Measurements from ENCODE around the gene NUMBL.

GRCh38 chr19:40671404-40671803 is 19.0 kb downstream of the NUMBL start:
- no peak for TF ChIP-seq CTCF (IDR thresholded peaks at IDR 0.05 in 2 of 3, conservative IDR thresholded peaks at IDR 0.05 in 1 of 3; ENCODE audit: borderline replicate concordance in 1 of 3, insufficient read depth in 1 of 3, low read depth in 2 of 3, low read length in 2 of 3)
- no peak for TF ChIP-seq ATF3 (IDR thresholded peaks at IDR 0.05)
- no peak for TF ChIP-seq SP1 (IDR thresholded peaks at IDR 0.05; ENCODE audit: low read depth)
- TF ChIP-seq POLR2A (IDR thresholded peaks at IDR 0.05; ENCODE audit: borderline replicate concordance, extremely low read depth, insufficient read depth, insufficient read length): no peak
- TF ChIP-seq ZNF274 (IDR thresholded peaks at IDR 0.05; ENCODE audit: low read depth, low read length): no peak
- no peak for TF ChIP-seq JUND (IDR thresholded peaks at IDR 0.05)
- TF ChIP-seq, protein P1, sequence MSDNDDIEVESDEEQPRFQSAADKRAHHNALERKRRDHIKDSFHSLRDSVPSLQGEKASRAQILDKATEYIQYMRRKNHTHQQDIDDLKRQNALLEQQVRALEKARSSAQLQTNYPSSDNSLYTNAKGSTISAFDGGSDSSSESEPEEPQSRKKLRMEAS (IDR thresholded peaks at IDR 0.05): no peak
- no peak for TF ChIP-seq RAD21 (IDR thresholded peaks at IDR 0.05; ENCODE audit: low read depth)
- TF ChIP-seq EGR1 (IDR thresholded peaks at IDR 0.05; ENCODE audit: low read depth): no peak
- no peak for TF ChIP-seq ELF1 (IDR thresholded peaks at IDR 0.05; ENCODE audit: borderline replicate concordance, low read depth)
- TF ChIP-seq EZH2phosphoT487 (IDR thresholded peaks at IDR 0.05; ENCODE audit: borderline replicate concordance): no peak
- TF ChIP-seq POLR2AphosphoS5 (IDR thresholded peaks at IDR 0.05; ENCODE audit: low read depth, low read length): no peak
- no peak for TF ChIP-seq EZH2 (IDR thresholded peaks at IDR 0.05)
- TF ChIP-seq REST (IDR thresholded peaks at IDR 0.05; ENCODE audit: low read depth): no peak

Data from HCT116 (cell line).